GM19324 (cell line): ENCODE data around the gene RFPL4AL1.
"Not testable (repeated sequence)": the region's sequence is repeated elsewhere in the genome, so short reads cannot be mapped to it uniquely, and the experiment has no call there.

Experiments
- ATAC-seq: cut with Tn5 transposase; IDR thresholded peaks from one replicate; pipeline ENCODE4 v1.9.1; 2021; ENCODE audit warnings: mild to moderate bottlenecking, moderate library complexity; ENCODE audit not compliant: unreplicated experiment, low FRiP score

RFPL4AL1 gene

DNA sequence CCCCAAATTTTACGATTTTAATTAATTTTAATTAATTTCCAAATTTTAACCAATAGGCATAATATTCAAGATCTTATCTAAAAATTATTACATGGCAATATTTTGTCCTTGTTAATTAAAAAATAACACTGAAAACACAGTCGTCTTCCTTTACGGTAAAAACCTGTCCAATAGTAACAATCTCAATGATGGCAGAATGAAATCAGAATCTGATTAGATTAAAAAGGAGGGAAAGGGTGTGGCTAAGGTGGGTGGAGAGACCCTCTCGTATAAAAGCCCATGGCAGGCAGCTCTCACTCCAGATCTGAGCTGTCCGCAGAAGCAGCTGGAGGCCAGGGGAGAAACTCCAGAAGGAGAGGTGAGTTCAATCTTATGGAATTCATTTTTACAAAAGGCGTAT lies at the start of gene RFPL4AL1:
TSS of gene RFPL4AL1 (plus strand) at position 301 of the 400 bp plus-strand sequence. CDS start 2,687 bp downstream, outside the sequence.
- ATAC-seq: not testable (repeated sequence)

DNA sequence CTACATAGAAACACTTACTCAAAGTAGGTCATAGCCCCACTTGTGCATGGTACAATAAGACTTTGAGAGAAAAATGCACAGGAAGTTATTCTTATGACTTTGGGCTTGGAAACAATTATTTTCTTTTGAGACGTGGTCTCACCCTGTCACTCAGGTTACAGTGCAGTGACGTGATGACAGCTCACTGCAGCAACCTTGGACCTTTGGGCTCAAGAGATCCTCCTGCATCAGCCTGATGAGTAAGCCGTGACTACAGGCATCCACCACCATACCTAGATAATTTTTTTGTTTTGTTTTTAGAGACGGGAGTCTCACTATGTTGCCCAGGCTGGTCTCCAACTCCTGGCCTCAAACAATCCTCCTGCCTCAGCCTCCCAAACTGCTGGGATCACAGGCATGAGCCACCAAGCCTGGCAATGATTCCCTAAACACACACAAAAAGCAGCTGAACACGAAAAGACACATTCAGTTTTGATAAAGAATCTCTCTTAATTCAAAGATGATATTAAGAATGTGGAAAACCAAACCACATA lies 48.6 kb upstream of the RFPL4AL1 start:
- no peak for ATAC-seq

DNA sequence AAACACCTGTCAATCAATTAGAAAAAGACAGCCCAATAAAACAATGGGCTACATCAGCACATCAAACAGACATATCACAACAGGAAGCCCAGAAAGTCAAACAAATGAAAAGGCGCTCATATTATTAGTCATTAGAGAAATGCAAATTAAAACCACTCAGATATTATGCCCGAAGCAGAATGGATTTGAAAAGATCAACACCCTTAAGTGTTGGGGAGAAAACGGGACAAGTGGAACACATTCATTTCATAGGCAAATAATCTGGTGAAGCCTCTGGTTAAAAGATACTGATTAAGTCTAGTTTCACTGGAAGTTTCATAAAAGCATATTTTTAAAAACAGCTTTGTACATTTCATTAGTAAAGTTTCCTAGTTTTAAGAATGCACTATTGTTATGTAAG lies 48.1 kb upstream of the RFPL4AL1 start:
- ATAC-seq: no peak

DNA sequence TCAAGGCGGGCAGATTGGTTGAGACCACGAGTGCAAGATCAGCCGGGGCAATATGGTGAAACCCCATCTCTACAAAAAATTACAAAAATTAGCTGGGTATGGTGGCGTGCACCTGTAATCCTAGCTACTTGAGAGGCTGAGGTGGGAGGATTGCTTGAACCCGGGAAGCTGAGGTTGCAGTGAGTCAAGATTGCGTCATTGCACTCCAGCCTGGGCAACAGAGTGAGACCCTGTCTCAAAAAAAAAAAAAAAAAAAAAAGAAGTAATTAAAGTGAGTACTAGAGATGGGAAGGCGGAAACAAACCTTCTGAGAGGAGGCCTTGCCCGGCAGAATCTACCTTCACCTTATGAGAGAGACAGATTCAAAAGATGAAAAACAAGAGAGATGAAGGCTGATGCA lies 45.4 kb upstream of the RFPL4AL1 start:
- no peak for ATAC-seq

DNA sequence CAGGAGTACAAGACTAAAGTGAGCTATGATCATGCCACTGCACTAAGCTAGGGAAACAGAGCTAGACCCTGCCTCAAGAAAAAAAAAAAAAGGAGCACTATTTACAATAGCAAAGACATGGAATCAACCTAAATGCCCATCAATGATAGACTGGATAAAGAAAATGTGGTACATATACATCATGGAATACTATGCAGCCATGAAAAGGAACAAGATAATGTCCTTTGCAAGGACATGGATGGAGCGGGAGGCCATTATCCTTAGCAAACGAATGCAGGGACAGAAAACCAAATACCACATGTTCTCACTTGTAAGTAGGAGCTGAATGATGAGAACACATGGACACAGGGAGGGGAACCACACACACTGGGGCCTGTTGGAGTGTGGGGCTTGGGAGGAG lies 38.5 kb upstream of the RFPL4AL1 start:
- ATAC-seq: not testable (repeated sequence)

DNA sequence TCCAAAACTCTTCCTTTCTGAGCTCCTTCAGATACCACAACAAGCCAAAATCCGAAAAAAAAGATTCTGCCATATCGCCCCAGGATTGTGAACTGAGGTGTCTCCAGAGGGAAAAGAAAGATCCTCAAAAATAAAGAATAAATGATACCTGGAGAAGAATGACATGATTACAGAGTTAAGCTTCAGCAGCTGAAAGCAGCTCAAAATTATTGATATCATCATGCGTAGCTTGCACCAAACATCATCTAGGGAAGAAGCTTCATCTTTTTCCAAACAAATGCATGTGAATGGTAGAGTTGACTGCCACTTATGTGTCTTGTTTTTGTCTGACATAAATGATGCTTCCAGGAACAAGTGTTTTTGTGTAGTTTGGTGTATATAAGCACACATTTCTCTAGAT lies 30.6 kb upstream of the RFPL4AL1 start, which contains the start of gene NLRP9:
TSS of gene NLRP9 (minus strand) at position 101 of the 400 bp plus-strand sequence. CDS start at position 73, 28 bp downstream.
- no peak for ATAC-seq

DNA sequence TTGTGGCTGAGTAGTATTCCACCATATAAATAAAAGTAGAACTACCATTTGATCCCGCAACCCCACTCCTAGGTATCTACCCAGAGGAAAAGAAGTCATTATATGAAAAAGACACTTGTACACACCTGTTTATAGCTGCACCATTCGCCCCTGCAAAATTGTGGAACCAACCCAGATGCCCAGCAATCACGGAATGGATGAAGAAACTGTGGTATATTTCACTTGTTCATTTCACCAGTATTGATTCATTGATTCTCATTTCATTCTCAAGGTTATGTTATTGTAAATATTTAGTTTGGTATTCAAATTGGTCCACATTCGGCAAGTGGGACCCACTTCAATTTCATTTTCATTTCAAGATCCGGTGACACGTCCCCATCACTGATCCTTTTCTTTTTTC lies 18.2 kb upstream of the RFPL4AL1 start:
- no peak for ATAC-seq

DNA sequence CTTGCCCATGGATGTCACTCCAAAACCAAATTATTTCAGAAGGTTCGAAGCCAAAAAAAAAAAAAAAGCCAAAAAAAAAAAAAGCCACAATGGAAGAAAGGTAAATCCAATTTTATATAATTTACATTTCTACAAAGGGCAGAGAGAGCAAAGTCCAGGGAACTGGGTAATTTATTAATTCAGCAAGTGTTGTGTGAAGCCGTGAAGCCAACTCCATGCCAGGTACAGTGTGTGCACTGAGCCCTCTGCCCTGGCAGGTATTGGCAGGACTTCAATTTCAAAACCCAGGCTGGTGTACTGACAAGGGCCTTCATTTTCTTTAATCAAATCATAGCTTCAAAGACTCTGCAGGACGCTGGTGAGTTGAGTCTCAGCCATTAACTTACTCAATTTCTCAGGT lies 15.5 kb upstream of the RFPL4AL1 start:
- no peak for ATAC-seq

DNA sequence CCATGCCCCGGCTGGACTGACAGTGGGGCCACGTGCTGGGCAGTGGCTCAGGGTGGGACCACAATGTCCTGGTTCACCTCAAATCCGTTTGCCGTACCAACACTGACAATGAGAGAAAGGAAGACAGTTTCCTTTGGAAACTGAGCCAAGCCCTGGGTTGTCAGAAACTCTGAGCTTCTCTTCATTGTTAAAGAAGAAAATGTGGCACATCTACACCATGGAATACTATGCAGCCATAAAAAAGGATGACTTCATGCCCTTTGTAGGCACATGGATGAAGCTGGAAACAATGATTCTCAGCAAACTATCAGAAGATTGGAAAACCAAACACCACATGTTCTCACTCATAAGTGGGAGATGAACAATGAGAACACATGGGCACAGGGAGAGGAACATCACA lies 12.1 kb upstream of the RFPL4AL1 start:
- not testable (repeated sequence) for ATAC-seq

DNA sequence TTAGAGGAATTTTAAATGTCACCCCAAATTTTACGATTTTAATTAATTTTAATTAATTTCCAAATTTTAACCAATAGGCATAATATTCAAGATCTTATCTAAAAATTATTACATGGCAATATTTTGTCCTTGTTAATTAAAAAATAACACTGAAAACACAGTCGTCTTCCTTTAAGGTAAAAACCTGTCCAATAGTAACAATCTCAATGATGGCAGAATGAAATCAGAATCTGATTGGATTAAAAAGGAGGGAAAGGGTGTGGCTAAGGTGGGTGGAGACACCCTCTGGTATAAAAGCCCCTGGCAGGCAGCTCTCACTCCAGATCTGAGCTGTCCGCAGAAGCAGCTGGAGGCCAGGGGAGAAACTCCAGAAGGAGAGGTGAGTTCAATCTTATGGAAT lies 10.1 kb upstream of the RFPL4AL1 start, which contains the start of gene RFPL4A:
TSS of gene RFPL4A (plus strand) at position 301 of the 400 bp plus-strand sequence. CDS start 2,704 bp downstream, outside the sequence.
- ATAC-seq: not testable (repeated sequence)

DNA sequence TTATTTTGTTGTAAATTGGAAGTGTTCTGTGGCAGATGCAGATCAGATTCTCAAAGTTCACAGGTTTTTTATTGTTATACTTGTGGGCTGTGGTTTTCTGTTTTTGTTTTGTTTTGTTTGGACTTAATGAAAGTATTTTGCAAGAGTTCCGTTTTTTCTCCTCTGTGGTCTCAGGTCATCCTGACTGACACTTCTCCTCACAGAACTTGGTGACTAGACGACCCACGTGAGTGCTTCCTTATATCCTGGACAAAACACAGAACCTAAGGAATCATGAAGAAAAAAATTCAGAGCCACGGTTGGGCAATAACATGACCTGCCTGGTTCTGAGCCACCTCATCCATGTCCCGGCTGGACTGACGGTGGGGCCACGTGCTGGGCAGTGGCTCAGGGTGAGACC lies 2.5 kb upstream of the RFPL4AL1 start:
- no peak for ATAC-seq

DNA sequence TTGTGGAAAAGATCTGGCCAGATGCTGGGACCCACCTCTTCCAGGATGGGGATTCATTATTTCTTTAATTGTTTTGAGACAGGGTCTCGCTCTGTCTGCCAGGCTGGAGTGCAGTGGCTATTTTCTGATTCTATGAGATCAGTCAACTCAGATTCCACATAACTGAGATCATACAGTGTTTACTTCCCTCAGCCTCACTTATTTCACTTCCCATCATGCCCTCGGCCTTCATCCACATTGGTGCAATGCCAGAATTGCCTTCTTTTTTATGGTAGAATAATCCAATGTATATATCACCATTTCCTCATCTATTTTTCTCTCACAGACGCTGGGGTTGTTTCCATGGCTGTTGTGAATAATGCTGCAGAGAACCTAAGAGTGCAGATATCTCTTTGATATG lies 714 bp downstream of the RFPL4AL1 start:
- not testable (repeated sequence) for ATAC-seq

DNA sequence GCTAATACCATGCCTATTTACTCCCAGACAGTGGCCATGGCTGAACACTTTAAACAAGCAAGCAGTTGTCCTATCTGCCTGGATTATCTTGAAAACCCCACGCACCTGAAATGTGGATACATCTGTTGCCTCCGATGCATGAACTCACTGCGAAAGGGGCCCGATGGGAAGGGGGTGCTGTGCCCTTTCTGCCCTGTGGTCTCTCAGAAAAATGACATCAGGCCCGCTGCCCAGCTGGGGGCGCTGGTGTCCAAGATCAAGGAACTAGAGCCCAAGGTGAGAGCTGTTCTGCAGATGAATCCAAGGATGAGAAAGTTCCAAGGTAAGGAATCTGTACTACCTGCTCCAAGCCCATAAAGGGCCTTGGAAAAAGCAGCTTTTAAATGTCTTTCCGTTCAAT lies 8.6 kb downstream of the RFPL4AL1 start:
- no peak for ATAC-seq

DNA sequence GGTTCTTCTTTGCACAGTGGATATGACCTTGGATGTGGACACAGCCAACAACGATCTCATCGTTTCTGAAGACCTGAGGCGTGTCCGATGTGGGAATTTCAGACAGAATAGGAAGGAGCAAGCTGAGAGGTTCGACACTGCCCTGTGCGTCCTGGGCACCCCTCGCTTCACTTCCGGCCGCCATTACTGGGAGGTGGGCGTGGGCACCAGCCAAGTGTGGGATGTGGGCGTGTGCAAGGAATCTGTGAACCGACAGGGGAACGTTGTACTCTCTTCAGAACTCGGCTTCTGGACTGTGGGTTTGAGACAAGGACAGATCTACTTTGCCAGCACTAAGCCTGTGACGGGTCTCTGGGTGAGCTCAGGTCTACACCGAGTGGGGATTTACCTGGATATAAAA lies 9.4 kb downstream of the RFPL4AL1 start:
- ATAC-seq: no peak

DNA sequence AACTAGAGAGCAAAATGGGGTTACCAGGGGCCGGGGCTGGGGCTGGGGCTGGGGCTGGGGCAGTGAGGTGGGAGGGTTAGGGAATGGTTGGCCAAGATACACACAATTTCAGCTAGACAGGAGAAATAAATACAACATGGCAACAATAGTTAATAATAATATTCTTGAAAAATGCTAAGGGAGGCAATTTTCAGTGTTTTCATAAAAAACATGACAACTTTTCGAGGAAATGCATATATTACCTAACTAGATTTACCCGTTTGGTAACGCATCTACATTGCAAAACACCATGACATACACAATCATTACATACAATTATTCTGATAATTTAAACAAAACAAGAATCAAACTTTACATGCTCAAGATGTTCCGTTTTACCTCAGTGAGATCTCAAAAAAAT lies 12.2 kb downstream of the RFPL4AL1 start:
- no peak for ATAC-seq

DNA sequence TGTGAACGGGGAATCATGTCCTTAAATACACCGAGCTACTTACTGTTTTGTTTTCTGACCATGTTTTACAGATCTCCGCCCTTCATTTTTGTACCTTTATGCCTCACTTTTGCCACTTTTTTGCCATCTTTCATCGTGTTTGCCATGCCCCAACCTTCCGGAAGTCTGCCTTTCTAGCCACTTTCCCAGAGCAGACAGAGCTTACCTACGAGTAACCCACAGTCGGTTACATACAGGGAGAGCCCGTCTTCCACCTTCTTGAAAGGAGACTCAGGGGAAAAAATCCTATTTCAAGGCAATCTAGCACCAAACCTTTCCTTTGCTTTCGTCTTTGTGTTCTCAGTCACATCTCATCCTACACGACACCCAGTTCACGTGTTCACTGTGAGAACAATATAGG lies 26.1 kb downstream of the RFPL4AL1 start:
- no peak for ATAC-seq

DNA sequence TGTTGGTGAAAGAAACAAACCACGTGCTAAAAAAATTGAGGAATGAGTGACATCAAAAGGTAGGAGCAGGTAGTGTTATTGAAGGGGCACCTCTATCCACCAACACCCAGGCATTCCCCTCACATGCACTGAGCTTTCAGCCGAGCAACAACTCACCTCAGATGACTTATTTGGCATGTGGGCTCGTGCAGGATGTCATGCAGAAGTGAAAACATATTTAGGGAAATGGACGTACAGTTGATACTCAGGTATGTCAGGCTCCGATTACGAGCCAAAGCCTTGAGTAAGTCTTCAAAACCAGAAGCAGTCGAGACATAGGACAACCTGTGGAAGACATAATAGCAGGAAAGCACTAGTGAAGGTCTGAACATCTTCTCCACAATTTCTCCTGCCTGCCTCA lies 32.5 kb downstream of the RFPL4AL1 start:
- ATAC-seq: no peak

DNA sequence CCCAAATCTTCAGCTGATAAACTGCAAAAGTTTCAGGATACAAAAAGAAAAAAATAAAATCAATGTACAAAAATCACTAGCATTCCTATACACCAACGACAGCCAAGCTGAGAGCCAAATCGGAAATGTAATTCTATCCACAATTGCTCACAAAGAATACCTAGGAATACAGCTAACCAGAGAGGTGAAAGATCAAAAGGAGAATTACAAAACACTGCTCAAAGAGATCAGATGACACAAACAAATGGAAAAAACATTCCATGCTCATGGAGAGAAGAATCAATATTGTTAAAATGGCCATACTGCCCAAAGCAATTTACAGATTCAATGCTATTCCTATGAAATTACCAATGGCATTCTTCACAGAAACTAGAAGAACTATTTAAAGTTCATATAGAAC lies 33.4 kb downstream of the RFPL4AL1 start:
- ATAC-seq: no peak

DNA sequence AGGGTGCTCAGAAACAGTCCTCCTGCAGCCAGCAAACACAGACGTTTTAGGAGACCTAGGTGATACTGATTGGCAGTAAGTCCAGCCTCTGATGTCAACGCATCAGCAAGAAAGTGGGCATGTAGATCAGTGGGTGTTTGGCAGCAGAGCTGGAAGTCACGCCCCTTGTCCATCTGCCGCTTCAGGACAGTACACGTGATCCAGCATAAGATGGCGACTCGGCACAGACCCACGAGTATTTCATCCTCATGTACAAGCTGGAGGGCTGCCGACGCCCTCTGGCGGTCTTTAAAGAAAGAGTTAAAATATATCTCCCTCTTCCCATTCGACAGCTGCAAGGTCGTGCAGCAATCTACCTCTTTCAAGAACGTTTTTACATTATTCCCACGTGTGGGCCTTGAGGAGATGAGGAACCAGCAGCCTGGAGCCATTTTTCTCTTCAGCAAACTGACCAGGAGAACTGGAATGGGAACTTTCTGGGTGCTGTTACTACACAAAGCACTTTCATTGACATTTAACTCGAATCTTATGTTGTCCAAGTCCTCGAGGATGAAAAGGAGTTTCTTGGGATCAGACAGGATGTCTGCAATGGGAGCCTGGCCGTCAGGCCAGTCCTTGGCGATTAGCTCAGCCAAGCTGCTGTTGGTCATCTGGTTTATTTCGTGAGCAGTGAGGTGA lies 40.6 kb downstream of the RFPL4AL1 start:
- ATAC-seq: no peak

DNA sequence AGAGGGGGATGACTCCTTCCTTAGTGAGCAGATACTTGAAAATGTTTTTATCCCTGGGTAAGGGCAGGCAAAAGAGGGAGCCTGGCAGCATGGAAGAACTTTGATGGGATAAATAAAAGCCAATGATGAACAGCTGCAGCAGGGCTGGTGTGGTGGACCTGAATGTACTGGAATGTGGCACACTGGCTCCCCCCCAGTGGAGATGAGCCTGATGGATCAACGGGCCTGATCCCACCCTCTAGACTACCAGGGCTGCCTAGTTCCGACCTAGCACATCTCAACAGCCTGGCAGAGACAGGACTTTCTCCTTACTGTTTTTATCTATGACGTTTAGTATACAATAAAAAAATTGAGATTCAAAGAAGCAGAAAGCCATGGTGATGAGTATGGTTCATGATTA lies 42.4 kb downstream of the RFPL4AL1 start:
- no peak for ATAC-seq

DNA sequence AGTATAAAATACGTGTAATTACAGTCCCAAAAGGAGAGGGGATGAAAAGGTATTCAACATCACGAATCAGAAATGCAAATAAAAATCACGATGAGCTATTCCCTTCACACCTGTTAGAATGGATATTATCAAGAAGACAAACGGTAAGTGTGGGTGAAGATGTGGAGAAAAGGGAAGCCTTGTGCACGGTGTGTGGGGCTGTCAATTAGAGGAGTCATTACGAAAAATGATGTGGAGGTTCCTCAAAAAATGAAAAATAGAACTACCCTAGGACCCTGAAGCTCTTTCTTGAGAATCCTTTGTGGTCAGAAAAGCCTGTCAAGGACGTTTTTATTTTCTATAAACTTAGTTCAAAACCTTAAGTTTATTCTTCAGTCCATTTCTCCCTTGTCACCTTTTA lies 43.5 kb downstream of the RFPL4AL1 start:
- ATAC-seq: no peak

DNA sequence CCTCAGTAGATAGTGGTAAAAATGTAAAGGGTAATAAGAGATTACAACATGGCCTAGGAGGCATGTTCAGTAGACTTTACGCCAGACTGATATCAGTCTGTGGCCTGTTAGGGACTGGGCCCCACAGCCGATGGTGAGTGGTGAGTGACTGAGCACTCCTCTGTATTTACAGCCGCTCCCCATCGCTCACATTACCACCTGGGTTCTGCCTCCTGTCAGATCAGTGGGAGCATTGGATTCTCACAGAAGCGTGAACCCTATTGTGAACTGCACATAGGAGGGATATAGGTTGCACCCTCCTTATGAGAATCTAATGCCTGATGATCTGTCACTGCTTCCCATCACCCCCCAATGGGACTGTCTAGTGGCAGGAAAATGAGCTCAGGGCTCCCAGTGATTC lies 45.0 kb downstream of the RFPL4AL1 start:
- no peak for ATAC-seq
